ENCODE results near the gene PPP1R3A.

Gene PPP1R3A

DNA sequence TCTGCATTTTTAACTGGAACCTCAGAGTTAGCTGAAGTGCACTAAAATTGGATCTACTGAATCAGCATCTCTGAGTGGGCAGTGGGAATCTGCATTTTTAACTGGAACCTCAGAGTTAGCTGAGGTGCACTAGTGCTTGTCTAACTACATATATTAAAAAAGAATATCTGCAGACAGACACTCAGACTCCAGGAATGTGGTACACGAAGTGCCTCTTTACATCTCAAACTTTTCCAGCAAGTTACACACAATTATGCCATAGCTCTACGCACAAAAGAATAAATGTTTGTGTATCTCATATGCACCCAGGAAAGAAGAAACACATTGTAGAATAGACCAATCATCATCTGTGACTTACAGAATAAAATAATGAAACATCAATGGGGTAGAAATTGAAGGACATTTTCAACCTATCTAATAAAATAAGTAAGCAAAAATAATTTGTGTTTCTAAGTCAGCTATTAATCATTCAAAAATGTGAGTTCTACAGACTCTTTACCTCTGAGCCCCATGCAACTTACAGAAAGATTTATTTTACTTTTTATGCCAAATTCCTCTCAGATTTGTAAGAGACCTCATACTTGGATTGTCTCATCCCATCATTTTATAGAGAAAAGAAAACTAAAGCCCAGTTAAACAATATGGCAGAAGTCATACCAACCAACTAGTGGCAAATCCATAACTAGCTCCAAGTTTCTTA is 28.3 kb downstream of the PPP1R3A start:
- no peak for DNase-seq (ENCODE audit: extremely low spot score, insufficient read length, low read depth)
- FAIRE-seq = no peak

DNA sequence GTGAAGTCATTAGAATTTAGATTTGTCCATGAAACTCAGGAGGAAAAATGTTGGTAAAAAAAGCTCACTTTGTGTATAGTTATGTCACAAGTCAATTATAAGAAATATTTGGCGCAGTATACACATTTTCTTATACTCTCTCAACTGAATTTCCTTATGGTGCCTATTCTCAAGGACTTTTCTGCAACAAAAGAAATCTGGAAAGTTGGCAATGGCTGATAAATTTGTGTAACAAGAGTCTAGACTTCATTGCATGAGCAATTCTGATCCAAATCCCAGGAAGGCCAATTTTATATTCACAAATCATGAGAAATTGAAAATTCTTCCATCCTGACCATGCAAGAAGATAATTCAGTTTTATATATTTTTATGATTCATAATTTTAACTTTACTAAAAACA is 35.7 kb downstream of the PPP1R3A start:
- no peak for DNase-seq (ENCODE audit: extremely low spot score, insufficient read length, low read depth)

DNA sequence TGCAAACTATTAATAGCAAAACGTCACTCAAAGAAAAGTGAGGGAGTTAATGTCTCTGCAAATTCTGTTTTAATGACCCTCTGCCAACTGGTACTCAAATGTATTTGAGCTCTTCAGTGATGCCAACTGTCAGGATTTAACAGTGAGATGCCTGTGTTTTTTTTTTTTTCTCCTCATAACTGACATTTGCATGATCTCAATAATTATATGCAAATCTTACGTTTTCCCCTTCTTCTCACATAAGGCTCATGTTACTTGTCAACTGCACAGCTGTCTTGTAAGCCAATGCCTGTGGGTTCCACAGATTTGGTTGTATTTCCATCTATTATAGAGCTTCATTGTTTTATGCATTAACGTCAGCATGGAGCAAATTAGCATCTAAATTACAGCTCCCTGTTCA is 38.2 kb downstream of the PPP1R3A start:
- no peak for FAIRE-seq
- no peak for DNase-seq (ENCODE audit: extremely low spot score, insufficient read length, low read depth)

More for the DNA sequence above, 35.7 kb downstream of the PPP1R3A start:
- FAIRE-seq = no peak

DNA sequence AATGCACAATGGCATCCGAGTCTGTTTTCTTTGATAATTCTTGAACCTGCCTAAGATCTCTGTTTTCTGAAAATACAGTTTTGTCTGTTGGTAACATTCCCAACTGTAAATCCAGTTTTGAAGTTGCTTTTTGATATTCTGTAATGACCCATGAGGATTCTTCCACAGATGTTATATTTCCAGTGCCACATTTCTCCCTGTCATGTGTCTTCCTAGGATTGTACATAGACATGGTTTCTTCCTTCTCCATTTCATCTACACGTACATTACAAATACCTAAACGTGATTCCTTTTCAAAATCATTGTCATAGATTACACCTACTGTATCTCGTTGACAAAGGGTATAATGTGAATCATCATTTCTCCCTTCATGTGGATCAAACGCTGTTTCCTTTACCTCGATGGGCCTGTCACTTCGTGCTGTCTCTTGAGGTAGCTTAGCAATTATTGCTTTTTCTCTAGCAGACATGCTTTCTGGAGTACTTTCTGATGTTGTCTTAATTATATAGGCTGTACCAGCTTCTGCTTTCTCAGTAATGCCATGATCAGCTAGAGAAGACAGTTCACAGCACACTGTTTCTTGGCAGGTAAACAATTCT is 40.3 kb downstream of the PPP1R3A start:
- DNase-seq (ENCODE audit: extremely low spot score, insufficient read length, low read depth) (no peak), FAIRE-seq (no peak)

DNA sequence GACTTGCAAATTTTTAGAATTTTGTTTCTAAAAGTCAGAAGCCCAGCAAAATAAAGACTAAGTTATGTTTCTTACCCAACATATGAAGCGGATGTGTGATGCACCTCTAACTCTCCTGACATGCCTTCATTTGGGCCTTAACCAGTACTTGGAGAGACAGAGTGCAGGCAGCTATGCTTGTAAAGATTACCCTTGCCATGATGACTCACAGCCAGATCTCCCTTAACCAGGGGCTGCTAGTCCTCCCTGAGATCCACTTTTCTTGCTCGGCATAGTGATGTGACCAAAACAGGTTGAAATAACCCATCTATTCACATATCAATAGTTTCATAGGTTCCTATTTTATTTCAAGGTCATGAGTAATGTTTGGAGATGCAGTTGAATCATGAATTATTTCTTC is 43.6 kb downstream of the PPP1R3A start:
- no peak for FAIRE-seq
- DNase-seq (ENCODE audit: extremely low spot score, insufficient read length, low read depth) = no peak

DNA sequence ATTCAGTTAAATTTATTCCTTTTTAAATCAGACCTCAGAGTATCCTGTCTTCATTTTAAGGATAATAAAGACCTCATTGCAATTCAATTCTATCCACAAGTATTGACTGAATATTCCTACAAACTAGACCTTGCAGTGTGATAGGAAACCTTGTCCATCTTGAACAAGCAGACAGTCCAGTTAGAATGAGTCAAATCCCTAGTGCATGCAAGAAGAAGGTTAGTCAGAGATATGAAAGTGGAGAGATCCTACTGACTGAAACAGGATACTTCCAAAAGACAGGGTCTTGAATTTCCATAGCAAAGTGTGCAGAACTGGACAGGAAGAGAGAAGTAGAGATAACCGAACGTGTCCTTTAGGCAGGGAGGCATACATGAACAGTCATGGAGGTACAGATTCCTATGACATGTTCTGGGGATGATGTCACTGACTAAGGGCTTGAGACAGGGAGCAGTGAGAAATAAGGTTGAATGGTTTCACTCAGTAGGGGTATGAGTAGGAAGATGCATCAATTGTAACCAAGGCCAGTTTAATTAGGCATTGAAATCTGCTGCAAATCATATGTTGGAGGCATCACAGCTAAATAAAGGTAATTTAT is 45.2 kb downstream of the PPP1R3A start:
- no peak for DNase-seq (ENCODE audit: extremely low spot score, insufficient read length, low read depth)
- no peak for FAIRE-seq

DNA sequence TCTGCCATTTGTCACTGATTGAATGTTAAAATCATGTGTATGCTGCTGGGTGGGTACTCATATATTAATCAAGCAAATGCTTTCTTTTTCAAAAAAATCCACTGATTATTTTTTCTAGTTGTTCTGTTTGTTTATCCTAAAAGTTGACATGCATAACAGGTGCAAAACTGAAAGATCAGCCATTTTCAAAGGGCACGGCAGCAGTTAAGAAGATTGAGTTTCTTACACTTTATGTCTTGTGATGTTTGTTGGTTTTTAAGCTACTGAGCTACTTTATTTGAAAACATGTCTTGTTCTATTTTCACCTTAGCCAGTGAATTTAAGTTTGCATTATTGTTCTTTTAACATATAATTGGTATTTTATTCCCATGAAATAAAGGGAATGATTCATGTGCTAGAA is 45.8 kb downstream of the PPP1R3A start:
- FAIRE-seq (no peak), DNase-seq (ENCODE audit: extremely low spot score, insufficient read length, low read depth) (no peak)

DNA sequence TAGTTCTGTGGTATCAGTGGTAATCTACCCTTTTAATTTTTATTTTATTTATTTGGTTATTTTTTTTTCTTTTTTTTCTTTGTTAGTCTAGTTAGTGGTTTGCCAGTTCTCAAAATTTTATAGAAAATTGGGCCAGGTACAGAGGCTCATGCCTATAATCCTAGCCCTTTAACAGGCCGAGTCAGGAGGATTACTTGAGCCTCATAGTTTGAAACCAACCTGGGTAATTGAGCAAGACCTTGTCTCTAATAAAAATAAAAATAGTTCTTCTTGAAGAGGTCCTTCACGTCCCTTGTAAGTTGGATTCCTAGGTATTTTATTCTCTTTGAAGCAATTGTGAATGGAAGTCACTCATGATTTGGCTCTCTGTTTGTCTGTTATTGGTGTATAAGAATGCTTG is 51.5 kb downstream of the PPP1R3A start:
- DNase-seq (ENCODE audit: extremely low spot score, insufficient read length, low read depth) (no peak), FAIRE-seq (no peak)

DNA sequence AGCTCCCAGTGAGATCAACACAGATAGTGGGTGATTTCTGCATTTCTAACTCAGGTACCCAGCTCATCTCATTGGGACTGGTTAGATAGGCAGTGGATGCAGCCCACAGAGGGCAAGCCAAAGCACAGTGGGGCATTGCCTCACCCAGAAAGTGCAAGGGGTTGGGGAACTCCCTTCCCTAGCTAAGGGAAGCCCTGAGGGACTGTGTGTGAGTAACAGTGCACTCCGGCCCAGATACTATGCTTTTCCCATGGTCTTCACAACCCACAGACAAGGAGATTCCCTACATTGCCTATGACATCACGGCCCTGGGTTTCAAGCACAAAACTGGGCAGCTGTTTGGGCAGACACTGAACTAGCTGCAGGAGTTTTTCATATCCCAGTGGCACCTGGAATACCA is 62.8 kb downstream of the PPP1R3A start:
- DNase-seq (ENCODE audit: extremely low spot score, insufficient read length, low read depth) (no peak), FAIRE-seq (no peak)

DNA sequence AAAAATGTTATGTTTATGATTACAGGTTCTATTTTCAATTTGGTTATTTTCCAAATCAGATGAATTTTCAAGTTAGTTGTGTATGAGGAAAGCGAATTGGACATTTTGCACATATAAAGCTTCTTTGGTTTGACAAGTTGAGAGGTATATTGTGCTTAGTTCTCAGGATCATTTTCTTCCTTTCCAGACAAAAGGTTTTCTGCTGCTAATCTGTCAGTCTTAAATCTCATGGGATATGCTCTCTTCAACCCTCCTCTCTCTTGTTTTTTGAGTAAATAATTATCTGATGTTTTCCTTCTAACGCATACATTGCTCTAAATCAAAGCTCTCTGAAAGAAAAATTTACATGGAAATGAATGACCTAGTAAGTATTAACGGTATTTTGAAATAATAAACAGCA is 77.9 kb downstream of the PPP1R3A start:
- FAIRE-seq (no peak), DNase-seq (ENCODE audit: extremely low spot score, insufficient read length, low read depth) (no peak)

DNA sequence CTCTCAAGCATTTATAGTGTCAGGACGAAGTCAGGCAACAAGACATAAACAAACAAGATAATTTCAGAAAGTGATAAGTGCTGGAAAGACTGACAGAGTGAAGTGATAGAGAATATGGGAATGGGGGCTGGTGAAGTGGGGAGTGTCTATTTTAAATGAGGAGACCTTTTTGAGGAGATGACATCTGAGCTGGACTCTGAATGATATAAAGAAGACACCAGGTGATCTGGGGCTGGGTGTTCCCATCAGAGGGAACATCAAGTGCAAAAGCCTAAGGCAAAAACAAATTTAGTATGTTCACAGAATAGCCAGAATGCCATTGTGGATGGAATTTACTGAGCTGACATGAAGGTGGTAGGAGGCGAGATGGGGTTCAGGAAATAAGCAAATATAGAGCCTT is 83.4 kb downstream of the PPP1R3A start:
- FAIRE-seq (no peak), DNase-seq (ENCODE audit: extremely low spot score, insufficient read length, low read depth) (no peak)

DNA sequence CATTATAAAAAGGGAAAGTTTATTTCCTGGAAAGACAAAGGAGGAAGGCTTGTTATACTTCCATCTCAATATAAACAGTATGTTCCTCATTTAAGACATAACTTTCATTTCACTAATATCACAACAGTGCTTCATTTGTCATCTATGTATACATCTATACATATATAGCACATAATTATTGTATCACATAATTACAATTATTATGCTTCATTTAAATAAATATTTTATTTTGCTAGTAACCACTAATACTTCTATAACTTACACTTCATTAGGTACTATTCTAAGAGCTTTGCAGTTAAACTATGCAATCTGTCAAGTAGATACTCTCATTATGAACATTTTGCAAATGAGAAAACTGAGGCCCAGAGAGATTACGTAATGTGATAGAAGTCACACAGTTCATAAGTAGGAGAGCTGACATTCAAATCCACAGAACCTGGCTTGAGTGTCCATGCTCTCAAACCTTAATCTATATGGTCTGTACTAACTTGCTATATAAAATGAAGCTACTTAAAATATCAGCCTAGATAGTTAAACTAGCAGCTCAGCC is 86.5 kb downstream of the PPP1R3A start:
- FAIRE-seq (no peak), DNase-seq (ENCODE audit: extremely low spot score, insufficient read length, low read depth) (no peak)

DNA sequence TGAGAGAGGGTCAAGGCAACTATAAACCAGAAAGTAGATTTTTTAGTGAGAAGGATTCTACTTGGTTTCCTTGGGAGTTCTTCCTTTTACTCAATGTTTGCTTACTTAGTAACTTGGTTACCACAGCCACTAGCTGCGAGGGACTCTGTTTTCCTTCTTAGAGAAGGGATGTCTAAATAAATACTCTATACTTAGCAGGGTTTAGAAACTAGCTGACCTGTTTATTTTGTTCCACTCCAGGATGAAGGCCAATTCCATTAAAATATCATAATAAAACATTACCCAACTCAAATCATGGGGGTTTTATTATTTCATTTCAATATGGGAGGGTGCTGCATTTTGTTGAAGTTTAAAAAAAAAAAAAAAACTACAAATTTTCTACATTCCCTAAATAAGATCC is 87.3 kb downstream of the PPP1R3A start:
- FAIRE-seq = no peak
- DNase-seq (ENCODE audit: extremely low spot score, insufficient read length, low read depth) = no peak

DNA sequence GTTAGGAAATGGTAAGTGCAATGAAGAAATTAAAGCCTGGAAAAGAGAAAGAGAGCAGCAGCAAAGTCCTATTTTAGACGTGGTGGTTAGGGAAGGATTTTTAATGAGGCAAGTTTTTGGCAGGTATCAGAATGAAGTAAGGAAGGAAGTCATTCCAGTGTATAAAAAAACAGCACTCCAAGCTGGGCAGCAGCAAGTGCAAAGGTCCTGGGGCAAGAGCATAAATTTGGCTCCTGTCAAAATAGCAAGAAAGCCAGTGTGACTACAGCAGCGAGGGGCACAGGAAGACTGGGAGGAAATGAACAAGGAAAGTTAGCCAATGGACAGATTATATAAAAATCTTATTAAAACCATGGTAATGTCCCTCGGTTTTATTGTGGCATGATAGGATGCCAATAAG is 90.2 kb downstream of the PPP1R3A start:
- FAIRE-seq = no peak
- DNase-seq (ENCODE audit: extremely low spot score, insufficient read length, low read depth) = no peak

All from GM18507 (cell line).